Esophagus squamous epithelium (tissue), 4 donors: ENCODE results near the gene ANGPTL8.

ENCODE experiments used
- CTCF ChIP-seq, 6 experiments: fragments of 450-650 bp in 4 of 6; fragments of 200-600 bp in 2 of 6; sonication (generic) in 2 of 6; IDR thresholded peaks; one replicate each; pipeline ENCODE4 v1.5.1; 2016 to 2019; ENCODE audit warnings: antibody characterized with exemption in 6 of 6, mild to moderate bottlenecking in 4 of 6, moderate library complexity in 4 of 6
- POLR2A ChIP-seq, 4 donors: fragments of 450-650 bp; IDR thresholded peaks; one replicate each; pipeline ENCODE4 v1.6.1; 2017; ENCODE audit warnings: antibody characterized with exemption in 4 of 4, mild to moderate bottlenecking in 4 of 4, moderate library complexity in 3 of 4

DNA sequence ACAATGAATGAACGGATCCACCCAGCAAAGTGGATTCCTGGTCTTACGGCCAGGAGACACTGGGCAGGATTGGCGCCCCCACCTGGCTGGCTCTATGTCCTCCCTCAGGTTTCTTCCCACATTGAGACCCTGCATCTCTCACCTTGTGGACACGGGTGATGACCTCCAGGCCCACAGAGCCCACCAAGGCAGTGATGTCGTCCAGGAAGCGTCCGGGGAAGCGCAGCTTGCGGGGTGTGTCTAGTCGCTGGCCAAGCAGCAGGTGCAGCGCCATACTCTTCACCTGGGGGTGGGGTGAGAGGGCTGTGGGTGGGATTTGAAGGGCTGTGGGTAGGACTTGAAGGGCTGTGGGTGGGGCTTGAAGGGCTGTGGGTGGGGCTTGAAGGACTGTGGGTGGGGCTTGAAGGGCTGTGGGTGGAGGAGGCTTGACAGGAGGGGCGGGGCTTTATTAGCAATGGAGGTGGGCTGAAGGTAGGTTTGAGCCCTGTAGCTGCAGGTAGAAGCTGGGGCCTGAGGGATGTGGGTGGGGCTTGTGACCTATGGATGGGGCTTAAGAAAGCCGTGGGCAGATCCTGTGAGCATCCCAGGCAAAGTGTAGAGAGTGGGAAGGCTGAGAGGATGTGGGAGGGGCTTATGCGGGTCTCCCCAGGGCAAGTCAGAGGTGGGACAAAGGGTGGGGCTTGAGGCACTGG lies 12.1 kb upstream of the ANGPTL8 start:
- no peak for TF ChIP-seq CTCF (IDR thresholded peaks at IDR 0.05)
- TF ChIP-seq POLR2A (IDR thresholded peaks at IDR 0.05) = no peak
